Body of pancreas (tissue), 4 donors: ENCODE measurements around the gene HECW1. TPM values are rescaled to one million over a fixed set of nuclear protein-coding genes. Genes with fewer than 3 reads are reported as not detected.

Experiments used
- ATAC-seq: fragments of 150-250 bp; one replicate; pipeline ENCODE4 v1.9.1; 2016
- DNase-seq, 4 donors: peaks; one replicate each; pipeline ENCODE4 v3.0.0-alpha.2; 2019
- H3K27ac ChIP-seq, 4 donors: fragments of 200-600 bp; sonication (generic); 1 replicate in 3 of 4; 2 replicates in 1 of 4; pipeline versions ENCODE4 v1.5.1 to v1.6.1; 2016 to 2019; ENCODE audit warnings: mild to moderate bottlenecking in 1 of 4, mixed read lengths in 1 of 4, moderate library complexity in 1 of 4
- H3K27me3 ChIP-seq, 2 donors: fragments of 200-600 bp; sonication (generic); one replicate each; pipeline ENCODE4 v1.6.0; 2016; ENCODE audit warnings: mild to moderate bottlenecking in 1 of 2
- H3K36me3 ChIP-seq, 2 donors: fragments of 200-600 bp; sonication (generic); replicated peaks in 1 of 2; 2 replicates each; pipeline ENCODE4 v1.5.1; 2016; ENCODE audit warnings: low read depth in 2 of 2; ENCODE audit not compliant: insufficient read depth in 1 of 2
- H3K4me1 ChIP-seq: fragments of 200-600 bp; sonication (generic); one replicate; pipeline ENCODE4 v1.6.0; 2016
- H3K4me3 ChIP-seq, 2 donors: fragments of 200-600 bp; sonication (generic); 1 replicate in 1 of 2; 2 replicates in 1 of 2; pipeline ENCODE4 v1.5.1; 2016 to 2019
- H3K9me3 ChIP-seq, 3 donors: fragments of 200-600 bp; sonication (generic); 1 replicate in 2 of 3; 2 replicates in 1 of 3; pipeline ENCODE4 v1.5.1; 2016
- POLR2A ChIP-seq, 3 donors: fragments of 450-650 bp; IDR thresholded peaks; one replicate each; pipeline ENCODE4 v1.6.1; 2016; ENCODE audit warnings: antibody characterized with exemption in 3 of 3, mild to moderate bottlenecking in 2 of 3
- WGBS, 2 donors: methylation state at CpG; one replicate each; pipeline ENCODE4 v1.1.5; 2017; 5-methylcytosine and 5-hydroxymethylcytosine counted together
- intact Hi-C: fragments of 100-400 bp; cut with DNase I; formaldehyde crosslinking; loops from one replicate; pipeline ENCODE4 v1.15.1; 2023
- total RNA-seq, 2 donors: library from RNA; depleted of rRNA; stranded (reverse); fragments of >200 nt; gene quantifications; one replicate each; pipeline ENCODE4 v1.1.0, GENCODE V29; 2016
- TF ChIP-seq, protein P1 (sequence below), 7 experiments: fragments of 450-650 bp in 4 of 7; fragments of 200-600 bp in 3 of 7; sonication (generic) in 3 of 7; IDR thresholded peaks; one replicate each; pipeline ENCODE4 v1.5.1; 2016 to 2019; ENCODE audit warnings: antibody characterized with exemption in 7 of 7

The HECW1 gene
- total RNA-seq, 2 donors from 2014 or later: under 0.01 TPM; not detected in 1

DNA sequence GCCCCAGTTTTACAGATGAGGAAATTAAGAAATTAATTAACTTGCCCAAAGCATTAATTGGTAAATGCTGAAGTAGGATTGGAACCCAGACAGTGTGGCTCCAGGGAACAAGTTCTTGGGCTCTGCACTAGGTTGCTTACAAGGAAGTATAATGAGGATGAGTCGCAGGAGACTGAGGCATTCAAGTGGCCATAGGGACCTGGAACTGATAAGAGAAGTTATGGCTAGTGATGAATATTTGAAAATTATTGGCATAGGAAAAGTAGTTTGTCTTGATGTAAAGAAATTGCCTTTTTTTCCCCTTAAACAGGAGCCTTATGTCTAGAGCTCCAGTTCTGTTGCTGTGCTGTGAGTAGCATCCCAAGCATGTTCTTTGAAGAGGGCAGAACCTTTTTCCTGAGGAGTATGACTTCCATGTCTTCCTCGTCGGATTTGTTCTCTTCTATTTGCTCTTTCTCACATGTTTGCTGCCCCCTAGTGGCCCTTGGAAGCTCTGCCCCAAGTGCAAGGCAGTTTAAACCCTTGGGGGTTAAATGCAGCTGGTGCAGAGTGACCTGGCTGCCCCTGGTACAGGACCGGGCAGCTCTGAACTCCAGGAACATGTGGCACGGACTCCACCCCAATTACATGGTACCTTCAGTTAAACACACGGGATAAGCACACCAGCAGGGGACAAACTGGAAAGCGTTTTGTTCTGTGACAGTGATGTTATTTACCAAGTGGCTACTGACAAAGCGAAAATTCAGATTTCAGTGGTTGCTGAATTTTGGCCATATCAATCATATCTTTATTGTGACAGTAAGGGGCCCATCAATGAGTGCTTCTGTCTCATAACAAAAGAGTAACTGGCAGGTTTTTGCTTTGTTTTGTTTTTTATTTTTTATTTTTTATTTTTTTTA lies 148.8 kb downstream of the HECW1 start:
- DNase-seq (peak; percentile 67 to 73 (median 68)), ATAC-seq (no peak)
- Histone ChIP-seq H3K27me3 (peaks cover 0 to 6% of the 10 kb centered on the region in 2 donors), H3K27ac (no peak overlapping the region), H3K4me1 (no peaks in the 10 kb centered on the region), H3K4me3 (no peak overlapping the region), H3K36me3 (no peaks in the 10 kb centered on the region), H3K9me3 (no peaks in the 10 kb centered on the region)
- TF ChIP-seq POLR2A (IDR thresholded peaks at IDR 0.05): no peak
- TF ChIP-seq, protein P1, sequence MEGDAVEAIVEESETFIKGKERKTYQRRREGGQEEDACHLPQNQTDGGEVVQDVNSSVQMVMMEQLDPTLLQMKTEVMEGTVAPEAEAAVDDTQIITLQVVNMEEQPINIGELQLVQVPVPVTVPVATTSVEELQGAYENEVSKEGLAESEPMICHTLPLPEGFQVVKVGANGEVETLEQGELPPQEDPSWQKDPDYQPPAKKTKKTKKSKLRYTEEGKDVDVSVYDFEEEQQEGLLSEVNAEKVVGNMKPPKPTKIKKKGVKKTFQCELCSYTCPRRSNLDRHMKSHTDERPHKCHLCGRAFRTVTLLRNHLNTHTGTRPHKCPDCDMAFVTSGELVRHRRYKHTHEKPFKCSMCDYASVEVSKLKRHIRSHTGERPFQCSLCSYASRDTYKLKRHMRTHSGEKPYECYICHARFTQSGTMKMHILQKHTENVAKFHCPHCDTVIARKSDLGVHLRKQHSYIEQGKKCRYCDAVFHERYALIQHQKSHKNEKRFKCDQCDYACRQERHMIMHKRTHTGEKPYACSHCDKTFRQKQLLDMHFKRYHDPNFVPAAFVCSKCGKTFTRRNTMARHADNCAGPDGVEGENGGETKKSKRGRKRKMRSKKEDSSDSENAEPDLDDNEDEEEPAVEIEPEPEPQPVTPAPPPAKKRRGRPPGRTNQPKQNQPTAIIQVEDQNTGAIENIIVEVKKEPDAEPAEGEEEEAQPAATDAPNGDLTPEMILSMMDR (IDR thresholded peaks at IDR 0.05): peak; percentile 66 to 91 (median 73)
- intact Hi-C loops: no loop called here
- 20 to 23% methylated on average over 8 of the region's 8 CpGs for WGBS, 2 donors

DNA sequence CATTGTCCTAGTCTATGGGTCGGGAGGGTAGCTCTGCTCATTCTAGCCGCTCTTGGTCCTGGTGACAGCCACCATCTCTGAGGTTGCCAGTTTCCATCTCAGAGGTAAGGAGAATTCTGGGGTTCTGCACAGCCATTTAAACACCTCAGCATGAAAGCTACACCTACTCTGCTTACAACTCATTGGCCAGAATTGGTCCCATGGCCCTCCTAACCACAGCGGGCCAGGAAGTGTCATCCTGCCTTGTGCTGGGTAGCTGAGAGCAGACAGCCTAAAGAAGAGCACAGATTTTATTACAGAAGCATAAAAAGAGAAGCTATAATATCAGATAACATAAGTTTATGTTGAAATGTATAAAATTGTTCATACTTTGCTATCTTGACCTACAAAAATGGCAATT lies 152.7 kb downstream of the HECW1 start:
- DNase-seq: no peak
- Histone ChIP-seq H3K4me3 (no peak overlapping the region), H3K27ac (no peak overlapping the region), H3K4me1 (no peaks in the 10 kb centered on the region), H3K36me3 (no peaks in the 10 kb centered on the region), H3K27me3 (peaks cover 0 to 6% of the 10 kb centered on the region in 2 donors), H3K9me3 (no peaks in the 10 kb centered on the region)
- TF ChIP-seq, protein P1 (IDR thresholded peaks at IDR 0.05): no peak
- TF ChIP-seq POLR2A (IDR thresholded peaks at IDR 0.05): no peak
- intact Hi-C loops: no loop called here
- ATAC-seq: no peak
- 92 to 97% methylated on average over 3 of the region's 3 CpGs for WGBS, 2 donors

DNA sequence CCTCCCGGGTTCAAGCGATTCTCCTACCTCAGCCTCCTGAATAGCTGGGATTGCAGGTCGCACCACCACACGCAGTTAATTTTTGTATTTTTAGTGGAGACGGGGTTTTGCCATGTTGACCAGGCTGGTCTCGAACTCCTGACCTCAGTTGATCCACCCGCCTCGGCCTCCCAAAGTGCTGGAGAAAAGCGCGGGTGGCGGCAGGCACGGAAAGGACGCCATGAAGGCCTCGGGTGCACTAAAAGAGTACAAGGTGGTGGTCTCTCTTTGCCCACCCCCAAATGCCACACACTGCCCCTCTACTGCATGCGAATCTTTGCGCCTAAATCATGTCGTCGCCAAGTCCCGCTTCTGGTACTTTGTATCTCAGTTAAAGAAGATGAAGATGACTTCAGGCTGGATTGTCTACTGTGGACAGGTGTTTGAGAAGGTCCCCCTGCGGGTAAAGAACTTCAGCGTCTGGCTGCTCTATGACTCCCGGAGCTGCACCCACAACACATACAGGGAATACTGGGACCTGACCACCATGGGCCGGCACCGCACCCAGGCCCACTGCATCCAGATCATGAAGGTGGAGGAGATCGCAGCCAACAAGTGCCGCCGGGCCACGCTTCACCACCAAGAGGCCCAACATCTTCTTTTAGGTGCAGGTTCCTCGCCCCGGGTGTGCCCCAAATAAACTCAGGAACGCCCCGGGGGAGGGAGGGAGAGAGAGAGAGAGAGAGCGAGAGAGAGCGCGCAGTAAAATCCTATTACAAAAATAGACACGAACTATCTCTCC lies 161.7 kb downstream of the HECW1 start:
- 93 to 94% methylated on average over 36 of the region's 36 CpGs for WGBS, 2 donors
- no peak for TF ChIP-seq POLR2A (IDR thresholded peaks at IDR 0.05)
- TF ChIP-seq, protein P1 (IDR thresholded peaks at IDR 0.05): no peak
- DNase-seq: no peak
- Histone ChIP-seq H3K9me3 (no peaks in the 10 kb centered on the region), H3K4me3 (no peak overlapping the region), H3K27ac (no peak overlapping the region), H3K27me3 (no peaks in the 10 kb centered on the region), H3K4me1 (no peaks in the 10 kb centered on the region), H3K36me3 (no peaks in the 10 kb centered on the region)
- no peak for ATAC-seq
- intact Hi-C loops: no loop called here

DNA sequence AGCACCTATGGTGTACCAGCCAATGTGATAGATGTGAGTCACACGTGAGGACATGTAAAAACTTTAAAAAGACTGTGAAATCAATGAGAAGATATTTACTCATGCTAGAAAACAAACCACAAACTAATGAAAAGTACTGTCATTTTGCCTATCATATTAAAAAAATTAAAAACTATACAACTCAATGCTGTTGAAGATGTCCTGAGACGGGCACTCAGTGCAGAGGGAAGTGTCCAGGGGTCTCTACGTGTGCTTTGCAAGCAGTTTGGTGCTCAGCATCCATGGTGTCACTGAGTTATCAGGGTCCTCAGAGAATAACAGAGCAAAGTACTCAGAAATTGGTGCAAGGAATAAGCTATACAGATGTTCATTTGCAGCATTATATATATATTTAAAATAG lies 162.3 kb downstream of the HECW1 start:
- WGBS, 2 donors: 68 to 69% methylated on average over 3 of the region's 3 CpGs

More for the DNA sequence above, 162.3 kb downstream of the HECW1 start:
- Histone ChIP-seq H3K27ac (no peak overlapping the region), H3K9me3 (no peaks in the 10 kb centered on the region), H3K27me3 (no peaks in the 10 kb centered on the region), H3K36me3 (no peaks in the 10 kb centered on the region), H3K4me1 (no peaks in the 10 kb centered on the region), H3K4me3 (no peak overlapping the region)
- DNase-seq (no peak), ATAC-seq (no peak)
- intact Hi-C loops: no loop called here
- TF ChIP-seq, protein P1 (IDR thresholded peaks at IDR 0.05): no peak
- no peak for TF ChIP-seq POLR2A (IDR thresholded peaks at IDR 0.05)
